ENCODE results near the gene LASP1. TPM values are rescaled to one million over a fixed set of nuclear protein-coding genes. Genes with fewer than 3 reads are reported as not detected.
"Not testable (repeated sequence)": the region's sequence is repeated elsewhere in the genome, so short reads cannot be mapped to it uniquely, and the experiment has no call there.

Gene LASP1
- total RNA-seq, 2 experiments from 2014 or later, result 105 to 113 TPM

DNA sequence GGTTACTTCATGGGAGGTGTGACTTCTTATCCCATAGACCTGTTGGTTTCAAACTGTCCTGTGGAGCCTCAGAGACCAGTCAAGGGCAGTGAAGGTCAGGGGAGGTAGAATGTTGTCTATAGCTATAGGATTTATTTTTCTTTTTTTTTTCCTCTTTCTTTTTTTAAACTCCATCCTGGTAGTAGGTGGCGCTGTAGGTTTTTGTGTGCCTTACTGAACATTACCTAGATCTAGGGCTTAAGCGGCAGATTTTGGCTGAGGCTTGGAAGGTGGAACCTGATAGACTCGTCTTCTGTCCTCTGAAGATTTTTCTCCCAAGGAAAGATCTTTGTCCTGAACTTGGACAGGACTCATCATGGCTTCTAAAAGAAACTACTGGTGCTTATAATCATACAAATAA is 47.4 kb downstream of the LASP1 start:
- CTCF ChIA-PET, result interaction anchor here (0.6 to 2.9 kb wide), 5 partner anchors 16 to 488 kb away, joined by 3 to 10 read pairs (median 5); no protein-coding TSS in a partner anchor
- DNase-seq, result no peak
- Mint-ChIP-seq H3K4me1 (ENCODE audit: low read depth) (peaks cover 7% of the 10 kb centered on the region), H3K27me3 (ENCODE audit: low read depth) (no peaks in the 10 kb centered on the region), H3K36me3 (ENCODE audit: low read depth) (peaks cover 20% of the 10 kb centered on the region), H3K9me3 (no peaks in the 10 kb centered on the region), H3K27ac (no peak overlapping the region), H3K4me3 (no peak overlapping the region)
- intact Hi-C loops (cut with micrococcal nuclease), result no loop called here

DNA sequence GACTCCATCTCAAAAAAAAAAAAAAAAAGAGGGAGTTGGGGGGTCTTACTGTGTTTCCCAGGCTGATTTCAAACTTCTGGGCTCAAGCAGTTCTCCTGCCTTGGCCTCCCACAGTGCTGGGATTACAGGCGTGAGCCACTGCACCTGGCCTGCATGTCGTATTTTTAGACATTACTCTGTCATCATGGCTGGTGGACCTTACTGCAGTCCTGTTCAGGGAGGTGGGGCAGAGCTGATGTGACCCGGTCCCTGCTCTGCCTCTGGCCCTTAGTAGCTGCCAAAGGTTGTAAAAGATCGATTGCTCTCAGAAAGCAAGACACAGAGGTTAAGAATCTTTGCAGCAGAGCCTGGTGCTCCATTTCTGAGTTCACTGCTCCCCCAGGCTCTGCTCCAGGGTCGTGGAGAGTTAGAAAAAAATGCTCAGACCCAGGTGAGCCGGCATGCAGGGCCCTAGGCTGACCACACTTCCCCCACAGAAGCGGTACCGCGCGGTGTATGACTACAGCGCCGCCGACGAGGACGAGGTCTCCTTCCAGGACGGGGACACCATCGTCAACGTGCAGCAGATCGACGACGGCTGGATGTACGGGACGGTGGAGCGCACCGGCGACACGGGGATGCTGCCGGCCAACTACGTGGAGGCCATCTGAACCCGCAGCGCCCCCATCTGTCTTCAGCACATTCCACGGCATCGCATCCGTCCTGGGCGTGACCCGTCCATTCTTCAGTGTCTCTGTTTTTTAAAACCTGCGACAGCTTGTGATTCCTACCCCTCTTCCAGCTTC is 48.5 kb downstream of the LASP1 start:
- DNase-seq, result no peak
- Mint-ChIP-seq H3K36me3 (ENCODE audit: low read depth) (peaks cover 20% of the 10 kb centered on the region), H3K27me3 (ENCODE audit: low read depth) (no peaks in the 10 kb centered on the region), H3K9me3 (no peaks in the 10 kb centered on the region), H3K27ac (peak overlapping the region; percentile 36), H3K4me3 (no peak overlapping the region), H3K4me1 (ENCODE audit: low read depth) (peaks cover 7% of the 10 kb centered on the region)
- CTCF ChIA-PET, result interaction anchor here (0.6 to 2.9 kb wide), 3 partner anchors 21 to 408 kb away, joined by 3 to 10 read pairs (median 6); no protein-coding TSS in a partner anchor
- intact Hi-C loops (cut with micrococcal nuclease), result no loop called here

DNA sequence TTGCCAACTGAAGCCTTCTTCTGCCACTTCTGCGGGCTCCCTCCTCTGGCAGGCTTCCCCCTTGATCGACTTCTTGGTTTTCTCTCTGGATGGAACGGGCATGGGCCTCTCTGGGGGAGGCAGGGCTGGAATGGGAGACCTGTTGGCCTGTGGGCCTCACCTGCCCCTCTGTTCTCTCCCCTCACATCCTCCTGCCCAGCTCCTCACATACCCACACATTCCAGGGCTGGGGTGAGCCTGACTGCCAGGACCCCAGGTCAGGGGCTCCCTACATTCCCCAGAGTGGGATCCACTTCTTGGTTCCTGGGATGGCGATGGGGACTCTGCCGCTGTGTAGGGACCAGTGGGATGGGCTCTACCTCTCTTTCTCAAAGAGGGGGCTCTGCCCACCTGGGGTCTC is 49.1 kb downstream of the LASP1 start:
- H3K27me3 Mint-ChIP-seq (ENCODE audit: low read depth), result no peaks in the 10 kb centered on the region
- CTCF ChIA-PET, result interaction anchor here (0.6 to 2.9 kb wide), 3 partner anchors 21 to 407 kb away, joined by 3 to 10 read pairs (median 6); no protein-coding TSS in a partner anchor
- H3K9me3 Mint-ChIP-seq, result no peaks in the 10 kb centered on the region
- peaks cover 20% of the 10 kb centered on the region for H3K36me3 Mint-ChIP-seq (ENCODE audit: low read depth)
- intact Hi-C loops (cut with micrococcal nuclease), result no loop called here
- no peak overlapping the region for H3K4me3 Mint-ChIP-seq
- H3K4me1 Mint-ChIP-seq (ENCODE audit: low read depth), result peaks cover 11% of the 10 kb centered on the region
- H3K27ac Mint-ChIP-seq, result no peak overlapping the region
- no peak for DNase-seq

DNA sequence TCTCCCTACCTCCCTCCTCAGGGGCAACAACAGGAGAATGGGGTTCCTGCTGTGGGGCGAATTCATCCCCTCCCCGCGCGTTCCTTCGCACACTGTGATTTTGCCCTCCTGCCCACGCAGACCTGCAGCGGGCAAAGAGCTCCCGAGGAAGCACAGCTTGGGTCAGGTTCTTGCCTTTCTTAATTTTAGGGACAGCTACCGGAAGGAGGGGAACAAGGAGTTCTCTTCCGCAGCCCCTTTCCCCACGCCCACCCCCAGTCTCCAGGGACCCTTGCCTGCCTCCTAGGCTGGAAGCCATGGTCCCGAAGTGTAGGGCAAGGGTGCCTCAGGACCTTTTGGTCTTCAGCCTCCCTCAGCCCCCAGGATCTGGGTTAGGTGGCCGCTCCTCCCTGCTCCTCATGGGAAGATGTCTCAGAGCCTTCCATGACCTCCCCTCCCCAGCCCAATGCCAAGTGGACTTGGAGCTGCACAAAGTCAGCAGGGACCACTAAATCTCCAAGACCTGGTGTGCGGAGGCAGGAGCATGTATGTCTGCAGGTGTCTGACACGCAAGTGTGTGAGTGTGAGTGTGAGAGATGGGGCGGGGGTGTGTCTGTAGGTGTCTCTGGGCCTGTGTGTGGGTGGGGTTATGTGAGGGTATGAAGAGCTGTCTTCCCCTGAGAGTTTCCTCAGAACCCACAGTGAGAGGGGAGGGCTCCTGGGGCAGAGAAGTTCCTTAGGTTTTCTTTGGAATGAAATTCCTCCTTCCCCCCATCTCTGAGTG is 49.6 kb downstream of the LASP1 start:
- H3K36me3 Mint-ChIP-seq (ENCODE audit: low read depth), result peaks cover 15% of the 10 kb centered on the region
- CTCF ChIA-PET, result interaction anchor here (2.1 kb wide), 1 partner anchor 22 kb away, joined by 6 read pairs; no protein-coding TSS in a partner anchor
- H3K4me3 Mint-ChIP-seq, result no peak overlapping the region
- no peaks in the 10 kb centered on the region for H3K27me3 Mint-ChIP-seq (ENCODE audit: low read depth)
- no peaks in the 10 kb centered on the region for H3K9me3 Mint-ChIP-seq
- no peak for DNase-seq
- H3K4me1 Mint-ChIP-seq (ENCODE audit: low read depth), result peaks cover 11% of the 10 kb centered on the region
- intact Hi-C loops (cut with micrococcal nuclease), result no loop called here
- no peak overlapping the region for H3K27ac Mint-ChIP-seq

DNA sequence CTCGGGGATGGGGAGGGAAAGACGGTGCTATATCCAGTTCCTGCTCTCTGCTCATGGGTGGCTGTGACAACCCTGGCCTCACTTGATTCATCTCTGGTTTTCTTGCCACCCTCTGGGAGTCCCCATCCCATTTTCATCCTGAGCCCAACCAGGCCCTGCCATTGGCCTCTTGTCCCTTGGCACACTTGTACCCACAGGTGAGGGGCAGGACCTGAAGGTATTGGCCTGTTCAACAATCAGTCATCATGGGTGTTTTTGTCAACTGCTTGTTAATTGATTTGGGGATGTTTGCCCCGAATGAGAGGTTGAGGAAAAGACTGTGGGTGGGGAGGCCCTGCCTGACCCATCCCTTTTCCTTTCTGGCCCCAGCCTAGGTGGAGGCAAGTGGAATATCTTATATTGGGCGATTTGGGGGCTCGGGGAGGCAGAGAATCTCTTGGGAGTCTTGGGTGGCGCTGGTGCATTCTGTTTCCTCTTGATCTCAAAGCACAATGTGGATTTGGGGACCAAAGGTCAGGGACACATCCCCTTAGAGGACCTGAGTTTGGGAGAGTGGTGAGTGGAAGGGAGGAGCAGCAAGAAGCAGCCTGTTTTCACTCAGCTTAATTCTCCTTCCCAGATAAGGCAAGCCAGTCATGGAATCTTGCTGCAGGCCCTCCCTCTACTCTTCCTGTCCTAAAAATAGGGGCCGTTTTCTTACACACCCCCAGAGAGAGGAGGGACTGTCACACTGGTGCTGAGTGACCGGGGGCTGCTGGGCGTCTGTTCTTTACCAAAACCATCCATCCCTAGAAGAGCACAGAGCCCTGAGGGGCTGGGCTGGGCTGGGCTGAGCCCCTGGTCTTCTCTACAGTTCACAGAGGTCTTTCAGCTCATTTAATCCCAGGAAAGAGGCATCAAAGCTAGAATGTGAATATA is 50.8 kb downstream of the LASP1 start:
- CTCF ChIA-PET, result interaction anchor here (0.6 kb wide), 1 partner anchor 64 kb away, joined by 3 read pairs; no protein-coding TSS in a partner anchor
- Mint-ChIP-seq H3K4me3 (no peak overlapping the region), H3K27ac (no peak overlapping the region), H3K36me3 (ENCODE audit: low read depth) (peaks cover 14% of the 10 kb centered on the region), H3K9me3 (no peaks in the 10 kb centered on the region), H3K4me1 (ENCODE audit: low read depth) (peaks cover 21% of the 10 kb centered on the region), H3K27me3 (ENCODE audit: low read depth) (no peaks in the 10 kb centered on the region)
- intact Hi-C loops (cut with micrococcal nuclease), result no loop called here
- DNase-seq, result no peak

DNA sequence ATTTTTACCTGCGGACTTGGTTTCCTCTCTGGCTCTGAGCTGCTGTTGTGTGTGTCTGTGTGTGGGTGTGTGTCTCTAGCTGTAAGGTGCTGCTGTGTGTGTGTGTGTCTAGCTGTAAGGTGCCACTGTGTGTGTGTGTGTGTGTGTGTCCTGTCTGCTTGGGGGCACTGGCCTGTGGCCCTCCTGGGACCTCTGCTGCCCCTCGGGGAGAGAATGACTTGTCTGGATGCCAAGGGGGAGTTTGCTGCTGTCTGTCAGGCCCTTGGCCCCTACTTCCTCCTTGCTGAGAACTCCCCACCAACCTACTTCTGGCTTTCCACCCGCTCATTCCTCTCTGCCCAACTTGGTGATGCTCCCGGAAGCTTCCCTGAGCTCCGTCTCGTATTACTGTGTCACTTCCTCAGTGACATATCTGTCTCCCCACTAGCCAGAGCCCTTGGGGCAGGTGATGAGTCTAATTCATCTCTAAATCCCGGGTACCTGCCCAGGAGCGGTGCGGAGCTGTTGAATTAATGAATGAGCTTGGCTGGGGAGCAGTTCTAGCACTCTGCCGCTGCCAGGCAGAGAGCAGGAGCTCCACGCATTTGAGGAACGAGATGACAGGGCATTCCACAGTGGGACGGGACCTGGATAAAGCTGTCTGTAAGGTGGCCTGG is 52.0 kb downstream of the LASP1 start:
- H3K27ac Mint-ChIP-seq, result peak overlapping the region; percentile 61
- H3K27me3 Mint-ChIP-seq (ENCODE audit: low read depth), result no peaks in the 10 kb centered on the region
- CTCF ChIA-PET, result no interaction called here
- no peak for DNase-seq
- peaks cover 10% of the 10 kb centered on the region for H3K36me3 Mint-ChIP-seq (ENCODE audit: low read depth)
- intact Hi-C loops (cut with micrococcal nuclease), result no loop called here
- H3K4me3 Mint-ChIP-seq, result no peak overlapping the region
- H3K4me1 Mint-ChIP-seq (ENCODE audit: low read depth), result peaks cover 32% of the 10 kb centered on the region
- H3K9me3 Mint-ChIP-seq, result no peaks in the 10 kb centered on the region

DNA sequence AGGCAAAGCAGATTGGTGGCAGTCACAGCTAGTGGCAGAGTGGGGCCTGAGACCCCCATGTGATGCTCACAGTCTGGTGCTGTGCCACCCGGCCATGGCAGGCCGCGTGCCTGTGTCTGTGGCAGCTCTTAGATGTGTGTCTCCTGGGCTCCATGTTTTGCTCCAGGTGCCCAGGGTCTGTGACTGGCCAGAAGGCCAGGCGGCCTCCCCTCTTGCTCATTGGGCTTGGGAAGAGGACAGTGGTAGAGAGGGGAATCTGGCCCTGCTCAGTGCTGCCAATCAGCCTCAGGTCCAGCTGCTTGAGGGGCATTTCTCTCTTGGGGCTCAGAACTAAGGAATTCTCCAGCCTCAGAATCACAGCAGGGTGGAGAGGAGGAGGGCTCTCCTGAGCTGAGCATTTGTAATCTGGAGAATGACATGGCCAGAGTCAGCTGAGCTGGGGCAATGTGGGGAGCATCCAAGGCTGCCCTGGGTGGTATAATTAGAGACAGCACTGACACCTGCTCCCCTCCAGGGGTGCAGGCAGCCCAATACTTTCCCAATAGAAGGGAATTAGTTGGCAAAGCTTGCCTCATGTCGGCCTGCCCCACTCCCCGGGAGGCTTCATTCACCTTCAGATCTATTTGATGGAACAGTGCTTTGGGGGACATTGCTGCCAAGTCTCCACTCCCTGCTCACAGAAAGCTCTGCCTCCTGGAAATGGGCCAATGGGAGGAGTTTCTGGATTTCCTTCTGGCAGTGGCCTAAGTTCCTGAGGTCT is 52.9 kb downstream of the LASP1 start:
- H3K4me3 Mint-ChIP-seq, result no peak overlapping the region
- H3K27ac Mint-ChIP-seq, result no peak overlapping the region

DNA sequence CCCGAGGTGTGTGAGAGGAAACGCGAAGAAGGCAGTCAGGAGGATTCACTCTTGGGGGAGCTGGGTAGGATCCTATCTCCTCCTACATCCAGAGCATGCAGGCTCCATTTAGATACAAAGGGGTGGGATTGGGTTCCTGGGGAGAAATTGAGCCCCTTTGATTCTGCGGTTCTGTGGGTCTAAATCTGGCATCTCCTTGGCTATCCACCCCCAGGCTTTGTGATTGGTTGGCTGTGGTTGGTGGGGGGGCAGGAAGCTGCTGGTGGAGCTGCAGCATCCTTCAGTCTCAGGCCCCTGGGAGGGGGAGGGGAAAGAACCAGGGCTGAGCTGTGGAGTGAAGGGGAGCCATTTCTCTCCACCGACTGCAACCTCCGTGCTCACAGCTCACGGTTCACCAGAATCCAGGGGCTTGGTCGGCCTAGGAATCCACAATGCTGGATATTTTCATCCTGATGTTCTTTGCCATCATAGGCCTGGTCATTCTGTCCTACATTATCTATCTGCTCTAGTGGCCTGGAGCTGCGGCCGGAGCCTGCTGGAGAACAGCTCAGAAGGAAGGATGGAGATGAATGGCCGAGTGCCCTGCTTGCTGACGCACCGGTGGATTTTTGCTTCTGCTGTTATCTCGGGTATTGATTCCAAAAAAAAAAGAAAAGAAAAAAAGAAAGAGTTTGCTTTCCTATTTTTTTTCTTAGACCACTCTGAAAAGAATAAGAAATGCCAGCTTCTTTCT is 55.6 kb downstream of the LASP1 start, which contains the start of gene LASP1NB:
LASP1NB (plus strand) TSS at position 352 of the 733 bp plus-strand sequence.
- Mint-ChIP-seq H3K9me3 (no peaks in the 10 kb centered on the region), H3K36me3 (ENCODE audit: low read depth) (no peaks in the 10 kb centered on the region), H3K27ac (peak within 1 kb of the TSS; percentile 46), H3K27me3 (ENCODE audit: low read depth) (no peaks in the 10 kb centered on the region), H3K4me3 (no peak within 1 kb of the TSS), H3K4me1 (ENCODE audit: low read depth) (peaks cover 36% of the 10 kb centered on the region)
- peak; percentile 72 for DNase-seq
- intact Hi-C loops (cut with micrococcal nuclease), result no loop called here
- CTCF ChIA-PET, result interaction anchor here (0.7 to 3.5 kb wide), 11 partner anchors 8 to 131 kb away, joined by 3 to 22 read pairs (median 5); partner anchors contain the start of gene RPL23

More for the DNA sequence above, 52.9 kb downstream of the LASP1 start:
- peaks cover 36% of the 10 kb centered on the region for H3K4me1 Mint-ChIP-seq (ENCODE audit: low read depth)
- H3K36me3 Mint-ChIP-seq (ENCODE audit: low read depth), result peaks cover 8% of the 10 kb centered on the region
- no peak for DNase-seq
- intact Hi-C loops (cut with micrococcal nuclease), result no loop called here
- CTCF ChIA-PET, result interaction anchor here (0.7 to 1.2 kb wide), 6 partner anchors 10 to 498 kb away, joined by 3 to 4 read pairs (median 3); partner anchors contain the start of gene FBXO47
- no peaks in the 10 kb centered on the region for H3K27me3 Mint-ChIP-seq (ENCODE audit: low read depth)
- H3K9me3 Mint-ChIP-seq, result no peaks in the 10 kb centered on the region

DNA sequence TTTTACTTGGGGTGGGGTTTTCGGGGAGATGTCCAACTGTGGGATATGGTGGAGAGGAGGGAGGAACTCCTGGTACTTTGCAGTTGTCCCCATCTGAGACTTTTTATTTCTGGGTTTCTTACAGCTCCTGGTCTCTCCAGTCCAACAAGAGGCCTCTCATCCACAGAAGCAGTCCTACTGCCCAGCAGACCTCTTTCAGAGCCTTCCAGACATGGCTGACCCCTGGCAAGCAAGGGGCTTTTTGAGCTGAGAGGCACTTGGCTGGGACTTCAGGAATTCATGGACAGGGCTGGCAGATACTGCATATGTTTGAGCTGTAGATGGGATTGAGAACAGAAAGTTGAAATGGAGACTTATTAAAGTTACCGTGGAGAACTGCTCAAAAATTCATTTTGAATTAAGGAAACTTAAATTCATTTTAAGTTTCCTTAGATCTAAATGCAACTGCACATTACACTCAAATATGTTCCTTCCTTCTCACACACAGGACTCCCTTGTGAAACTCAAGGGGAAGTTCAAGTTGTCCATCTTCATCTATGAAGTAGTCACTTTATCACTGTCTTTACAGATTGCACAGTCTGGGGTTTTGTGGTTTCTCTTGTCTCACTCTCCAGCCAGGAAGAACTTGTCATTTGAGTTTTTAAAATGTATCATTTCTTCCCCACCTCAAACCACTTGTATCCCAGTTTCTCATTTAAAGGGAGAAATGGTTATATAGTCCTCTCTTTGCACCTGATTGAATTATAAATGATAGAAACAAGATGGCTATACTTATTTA is 56.6 kb downstream of the LASP1 start:
- intact Hi-C loops (cut with micrococcal nuclease), result loop anchor here (1.0 to 2.0 kb wide), 3 partner anchors 16 to 55 kb away; no protein-coding TSS in a partner anchor
- Mint-ChIP-seq H3K4me1 (ENCODE audit: low read depth) (peaks cover 33% of the 10 kb centered on the region), H3K36me3 (ENCODE audit: low read depth) (no peaks in the 10 kb centered on the region), H3K4me3 (no peak overlapping the region), H3K27me3 (ENCODE audit: low read depth) (no peaks in the 10 kb centered on the region), H3K27ac (peak overlapping the region; percentile 46), H3K9me3 (no peaks in the 10 kb centered on the region)
- CTCF ChIA-PET, result interaction anchor here (0.8 to 3.5 kb wide), 3 partner anchors 54 to 58 kb away, joined by 3 to 22 read pairs (median 5); no protein-coding TSS in a partner anchor
- DNase-seq, result peak; percentile 39

DNA sequence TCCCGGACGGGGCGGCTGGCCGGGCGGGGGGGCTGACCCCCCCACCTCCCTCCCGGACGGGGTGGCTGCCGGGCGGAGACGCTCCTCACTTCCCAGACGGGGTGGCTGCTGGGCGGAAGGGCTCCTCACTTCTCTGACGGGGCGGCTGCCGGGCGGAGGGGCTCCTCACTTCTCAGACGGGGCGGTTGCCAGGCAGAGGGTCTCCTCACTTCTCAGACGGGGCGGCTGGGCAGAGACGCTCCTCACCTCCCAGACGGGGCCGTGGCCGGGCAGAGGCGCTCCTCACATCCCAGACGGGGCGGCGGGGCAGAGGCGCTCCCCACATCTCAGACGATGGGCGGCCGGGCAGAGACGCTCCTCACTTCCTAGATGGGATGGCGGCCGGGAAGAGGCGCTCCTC is 60.9 kb downstream of the LASP1 start:
- CTCF ChIA-PET, result not testable (repeated sequence)

More for the DNA sequence above, 60.9 kb downstream of the LASP1 start:
- H3K4me3 Mint-ChIP-seq; intact Hi-C loops (cut with micrococcal nuclease); H3K36me3 Mint-ChIP-seq (ENCODE audit: low read depth); DNase-seq; H3K9me3 Mint-ChIP-seq; H3K27me3 Mint-ChIP-seq (ENCODE audit: low read depth); H3K27ac Mint-ChIP-seq: not testable (repeated sequence)
- H3K4me1 Mint-ChIP-seq (ENCODE audit: low read depth), result peaks cover 13% of the 10 kb centered on the region

Data from activated naive CD4-positive, alpha-beta T cell treated with anti-CD3 and anti-CD28 coated beads for 36 hours (primary cell).